H9 (cell line): ENCODE results near the gene TADA3. TPM values are rescaled to one million over a fixed set of nuclear protein-coding genes. Genes with fewer than 3 reads are reported as not detected.

Experiments
- DNase-seq: peaks from one replicate; pipeline ENCODE4 v3.0.0-alpha.2; 2017
- H2AFZ ChIP-seq: one replicate; pipeline ENCODE4 v1.6.1; 2013; ENCODE audit warnings: mild to moderate bottlenecking, low read length, control low read depth, moderate library complexity
- H2AK5ac ChIP-seq: 2 replicates; pipeline ENCODE4 v1.6.1; 2013; ENCODE audit warnings: low read length, control low read depth, mixed read lengths; ENCODE audit not compliant: insufficient read length
- H2BK120ac ChIP-seq: one replicate; pipeline ENCODE4 v1.6.1; 2013; ENCODE audit warnings: low read depth, mild to moderate bottlenecking, low read length, control low read depth, inconsistent platforms; ENCODE audit not compliant: poor library complexity, severe bottlenecking
- H2BK12ac ChIP-seq: 2 replicates; pipeline ENCODE4 v1.6.1; 2013; ENCODE audit warnings: low read length, control low read depth, mixed read lengths, low read depth; ENCODE audit not compliant: insufficient read length
- H2BK15ac ChIP-seq: 2 replicates; pipeline ENCODE4 v1.6.1; 2013; ENCODE audit warnings: low read depth, low read length, control low read depth
- H2BK20ac ChIP-seq: one replicate; pipeline ENCODE4 v1.6.1; 2013; ENCODE audit warnings: low read depth, mild to moderate bottlenecking, low read length, control low read depth, inconsistent platforms; ENCODE audit not compliant: poor library complexity, severe bottlenecking
- H2BK5ac ChIP-seq: 2 replicates; pipeline ENCODE4 v1.6.1; 2013; ENCODE audit warnings: low read length, control low read depth, mixed read lengths; ENCODE audit not compliant: insufficient read length
- H3K14ac ChIP-seq: 2 replicates; pipeline ENCODE4 v1.6.1; 2013; ENCODE audit warnings: low read length, control low read depth; ENCODE audit not compliant: insufficient read depth
- H3K18ac ChIP-seq: 2 replicates; pipeline ENCODE4 v1.6.1; 2013; ENCODE audit warnings: low read depth, mild to moderate bottlenecking, mixed read lengths, low read length, control low read depth; ENCODE audit not compliant: insufficient read length
- H3K23ac ChIP-seq: 2 replicates; pipeline ENCODE4 v1.6.1; 2013; ENCODE audit warnings: low read length, control low read depth, mixed read lengths, low read depth; ENCODE audit not compliant: insufficient read length
- H3K23me2 ChIP-seq: 2 replicates; pipeline ENCODE4 v1.6.1; 2013; ENCODE audit warnings: low read depth, mild to moderate bottlenecking, mixed read lengths, low read length, control low read depth; ENCODE audit not compliant: insufficient read length, poor library complexity, severe bottlenecking
- H3K27ac ChIP-seq: 2 replicates; pipeline ENCODE4 v1.5.1; 2013; ENCODE audit warnings: low read length, control low read depth, mixed read lengths, low read depth; ENCODE audit not compliant: insufficient read length
- H3K27me3 ChIP-seq: 2 replicates; pipeline ENCODE4 v1.6.1; 2013; ENCODE audit warnings: low read length, control low read depth, inconsistent platforms; ENCODE audit not compliant: insufficient read depth
- H3K4ac ChIP-seq: 2 replicates; pipeline ENCODE4 v1.6.1; 2013; ENCODE audit warnings: low read depth, mild to moderate bottlenecking, control low read depth, inconsistent platforms, low read length, moderate library complexity
- H3K4me1 ChIP-seq: 2 replicates; pipeline ENCODE4 v1.6.1; 2013; ENCODE audit warnings: low read length, control low read depth, inconsistent platforms; ENCODE audit not compliant: insufficient read depth
- H3K4me2 ChIP-seq: 2 replicates; pipeline ENCODE4 v1.6.1; 2013; ENCODE audit warnings: low read length, control low read depth, mixed read lengths; ENCODE audit not compliant: insufficient read length, insufficient read depth
- H3K56ac ChIP-seq: 2 replicates; pipeline ENCODE4 v1.6.1; 2013; ENCODE audit warnings: low read depth, mild to moderate bottlenecking, mixed read lengths, low read length, control low read depth; ENCODE audit not compliant: insufficient read length
- H3K79me1 ChIP-seq: 2 replicates; pipeline ENCODE4 v1.6.1; 2013; ENCODE audit warnings: low read depth, mild to moderate bottlenecking, moderate library complexity, low read length, control low read depth, inconsistent platforms; ENCODE audit not compliant: insufficient read depth, poor library complexity, severe bottlenecking
- H3K79me2 ChIP-seq: 2 replicates; pipeline ENCODE4 v1.6.1; 2013; ENCODE audit warnings: low read length, control low read depth, inconsistent platforms; ENCODE audit not compliant: insufficient read depth
- H3K9ac ChIP-seq: 2 replicates; pipeline ENCODE4 v1.6.1; 2013; ENCODE audit warnings: low read length, control low read depth, mixed read lengths; ENCODE audit not compliant: insufficient read length; ENCODE audit errors: extremely low read depth
- H3K9me3 ChIP-seq: one replicate; pipeline ENCODE4 v1.6.1; 2013; ENCODE audit warnings: low read depth, low read length, inconsistent platforms; ENCODE audit not compliant: control insufficient read depth
- H3T11ph ChIP-seq: one replicate; pipeline ENCODE4 v1.6.1; 2013; ENCODE audit warnings: mild to moderate bottlenecking, low read length, control low read depth, inconsistent platforms
- H4K20me1 ChIP-seq: one replicate; pipeline ENCODE4 v1.6.1; 2013; ENCODE audit not compliant: control insufficient read depth, insufficient read length, insufficient read depth
- H4K5ac ChIP-seq: 2 replicates; pipeline ENCODE4 v1.6.1; 2013; ENCODE audit warnings: low read depth, mild to moderate bottlenecking, mixed read lengths, low read length, control low read depth; ENCODE audit not compliant: insufficient read length
- H4K8ac ChIP-seq: replicated peaks from 2 replicates; pipeline ENCODE4 v1.6.1; 2013; ENCODE audit warnings: low read length, control low read depth, mixed read lengths, low read depth; ENCODE audit not compliant: insufficient read length
- H4K91ac ChIP-seq: 2 replicates; pipeline ENCODE4 v1.6.1; 2013; ENCODE audit warnings: low read depth, mild to moderate bottlenecking, moderate library complexity, mixed read lengths, low read length, control low read depth; ENCODE audit not compliant: insufficient read length
- H3K27ac Mint-ChIP-seq, 3 experiments: 2 replicates in 2 of 3; 3 replicates in 1 of 3; pipeline ENCODE4 v1.8.0; 2020 to 2021; ENCODE audit warnings: mixed read lengths in 3 of 3, mild to moderate bottlenecking in 1 of 3, moderate library complexity in 1 of 3
- H3K27me3 Mint-ChIP-seq: 2 replicates; pipeline ENCODE4 v1.8.0; 2021; ENCODE audit warnings: low read depth, mild to moderate bottlenecking, moderate library complexity, mixed read lengths
- H3K36me3 Mint-ChIP-seq, 3 experiments: 2 replicates in 2 of 3; 3 replicates in 1 of 3; pipeline ENCODE4 v1.8.0; 2020 to 2021; ENCODE audit warnings: low read depth in 3 of 3, mixed read lengths in 3 of 3; ENCODE audit not compliant: insufficient read depth in 1 of 3
- H3K4me1 Mint-ChIP-seq, 2 experiments: 2 replicates each; pipeline ENCODE4 v1.8.0; 2020; ENCODE audit warnings: mixed read lengths in 2 of 2
- H3K4me3 Mint-ChIP-seq, 2 experiments: 2 replicates in 1 of 2; 3 replicates in 1 of 2; pipeline ENCODE4 v1.8.0; 2020 to 2021; ENCODE audit warnings: mild to moderate bottlenecking in 2 of 2, mixed read lengths in 2 of 2, moderate library complexity in 1 of 2
- H3K9me3 Mint-ChIP-seq, 2 experiments: 2 replicates in 1 of 2; 3 replicates in 1 of 2; pipeline ENCODE4 v1.8.0; 2020; ENCODE audit warnings: mild to moderate bottlenecking in 2 of 2, mixed read lengths in 2 of 2, moderate library complexity in 1 of 2
- CTCF ChIP-seq: fragments of 200-600 bp; sonication (generic); conservative IDR thresholded peaks from 3 replicates; pipeline ENCODE4 v1.8.0; 2021; ENCODE audit warnings: antibody characterized with exemption, mild to moderate bottlenecking
- WGBS: extraction: QIAGEN DNeasy Blood & Tissue Kit; methylation state at CpG from one replicate; pipeline ENCODE4 v1.1.7; 2013; ENCODE audit warnings: missing lambda C conversion rate, low lambda C conversion rate, mixed read lengths; ENCODE audit not compliant: insufficient read length; ENCODE audit errors: extremely low coverage; 5-methylcytosine and 5-hydroxymethylcytosine counted together
- total RNA-seq: library from RNA; stranded (reverse); gene quantifications from 2 replicates; pipeline ENCODE4 v1.2.1, GENCODE V29; 2021

TADA3 gene
- total RNA-seq, 1 experiment from 2014 or later, result 49.8 TPM

- no peak for TF ChIP-seq CTCF
These were observed 28.3 kb upstream of the TADA3 start for GRCh38 chr3:9820543-9820942.

More at GRCh38 chr3:9820543-9820942, 28.3 kb upstream of the TADA3 start:
- no peak overlapping the region for H4K8ac ChIP-seq
- H3K4me1 Mint-ChIP-seq, result peaks cover 13 to 16% of the 10 kb centered on the region in 2 experiments
- H3K27me3 Mint-ChIP-seq, result peaks cover 4% of the 10 kb centered on the region
- no peak overlapping the region for H2BK120ac ChIP-seq
- no peak overlapping the region for H4K91ac ChIP-seq
- no peak overlapping the region for H3K4me2 ChIP-seq
- no peak for DNase-seq
- no peak overlapping the region for H4K5ac ChIP-seq
- no peak overlapping the region for H2BK15ac ChIP-seq
- H3K79me2 ChIP-seq, result no peaks in the 10 kb centered on the region
- no CpG with 5 or more reads among the region's 12 CpGs for WGBS
- no peaks in the 10 kb centered on the region for H3K4me1 ChIP-seq
- no peak overlapping the region for H2BK20ac ChIP-seq
- H3K27ac Mint-ChIP-seq, result no peak overlapping the region
- H3K27ac ChIP-seq, result no peak overlapping the region
- H3K56ac ChIP-seq, result no peak overlapping the region
- no peaks in the 10 kb centered on the region for H3K79me1 ChIP-seq
- no peak overlapping the region for H2BK5ac ChIP-seq
- H3K18ac ChIP-seq, result no peak overlapping the region
- H3K14ac ChIP-seq, result no peak overlapping the region
- H3K4me3 Mint-ChIP-seq, result no peak overlapping the region
- no peak overlapping the region for H2AK5ac ChIP-seq
- no peaks in the 10 kb centered on the region for H3K23me2 ChIP-seq
- H3K27me3 ChIP-seq, result no peaks in the 10 kb centered on the region
- no peaks in the 10 kb centered on the region; a peak in 1 of 7 replicates for H3K36me3 Mint-ChIP-seq
- H4K20me1 ChIP-seq, result no peaks in the 10 kb centered on the region
- H3K9me3 Mint-ChIP-seq, result no peaks in the 10 kb centered on the region
- H3T11ph ChIP-seq, result no peak overlapping the region
- no peak overlapping the region for H2BK12ac ChIP-seq
- H3K4ac ChIP-seq, result no peak overlapping the region
- H2AFZ ChIP-seq, result no peak overlapping the region
- no peaks in the 10 kb centered on the region for H3K9me3 ChIP-seq
- no peak overlapping the region for H3K9ac ChIP-seq
- no peak overlapping the region for H3K23ac ChIP-seq
